ENCODE measurements around the gene PRKD1. TPM values are rescaled to one million over a fixed set of nuclear protein-coding genes. Genes with fewer than 3 reads are reported as not detected.

The PRKD1 gene
- total RNA-seq, 3 donors from 2014 or later (not counting 1 experiment from before 2014, with no cell fraction given) = not detected

- Histone ChIP-seq H3K27ac (ENCODE audit: low read length) (no peak overlapping the region), H3K9me3 (ENCODE audit: control insufficient read depth, insufficient read depth, low read length) (peaks cover 24% of the 10 kb centered on the region), H3K36me3 (ENCODE audit: control insufficient read depth, insufficient read depth, low read length) (no peaks in the 10 kb centered on the region), H3K27me3 (ENCODE audit: control insufficient read depth, insufficient read depth, low read length) (no peaks in the 10 kb centered on the region), H3K4me1 (ENCODE audit: control insufficient read depth, insufficient read depth, low read length) (no peaks in the 10 kb centered on the region), H3K4me3 (ENCODE audit: low read length) (no peak overlapping the region)
- no peak for ATAC-seq
- no peaks in the 10 kb centered on the region for H3K4me1 Mint-ChIP-seq
- H3K36me3 Mint-ChIP-seq = peaks cover 16% of the 10 kb centered on the region
- peaks cover 20 to 26% of the 10 kb centered on the region in 2 donors for H3K9me3 Mint-ChIP-seq
- TF ChIP-seq, protein P1, sequence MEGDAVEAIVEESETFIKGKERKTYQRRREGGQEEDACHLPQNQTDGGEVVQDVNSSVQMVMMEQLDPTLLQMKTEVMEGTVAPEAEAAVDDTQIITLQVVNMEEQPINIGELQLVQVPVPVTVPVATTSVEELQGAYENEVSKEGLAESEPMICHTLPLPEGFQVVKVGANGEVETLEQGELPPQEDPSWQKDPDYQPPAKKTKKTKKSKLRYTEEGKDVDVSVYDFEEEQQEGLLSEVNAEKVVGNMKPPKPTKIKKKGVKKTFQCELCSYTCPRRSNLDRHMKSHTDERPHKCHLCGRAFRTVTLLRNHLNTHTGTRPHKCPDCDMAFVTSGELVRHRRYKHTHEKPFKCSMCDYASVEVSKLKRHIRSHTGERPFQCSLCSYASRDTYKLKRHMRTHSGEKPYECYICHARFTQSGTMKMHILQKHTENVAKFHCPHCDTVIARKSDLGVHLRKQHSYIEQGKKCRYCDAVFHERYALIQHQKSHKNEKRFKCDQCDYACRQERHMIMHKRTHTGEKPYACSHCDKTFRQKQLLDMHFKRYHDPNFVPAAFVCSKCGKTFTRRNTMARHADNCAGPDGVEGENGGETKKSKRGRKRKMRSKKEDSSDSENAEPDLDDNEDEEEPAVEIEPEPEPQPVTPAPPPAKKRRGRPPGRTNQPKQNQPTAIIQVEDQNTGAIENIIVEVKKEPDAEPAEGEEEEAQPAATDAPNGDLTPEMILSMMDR (IDR thresholded peaks at IDR 0.05) = no peak
- no peak overlapping the region for H3K27ac Mint-ChIP-seq
- intact Hi-C loops (cut with micrococcal nuclease) = no loop called here
- whole genome bisulfite sequencing (ENCODE audit: insufficient coverage) = 100% methylated on average over 2 of the region's 2 CpGs
- no peak for DNase-seq
- H3K27me3 Mint-ChIP-seq (ENCODE audit: low read depth in 2 of 2) = no peaks in the 10 kb centered on the region
- no peak overlapping the region for H3K4me3 Mint-ChIP-seq
These were observed 88.9 kb downstream of the PRKD1 start for GRCh38 chr14:29838752-29839151.

DNA sequence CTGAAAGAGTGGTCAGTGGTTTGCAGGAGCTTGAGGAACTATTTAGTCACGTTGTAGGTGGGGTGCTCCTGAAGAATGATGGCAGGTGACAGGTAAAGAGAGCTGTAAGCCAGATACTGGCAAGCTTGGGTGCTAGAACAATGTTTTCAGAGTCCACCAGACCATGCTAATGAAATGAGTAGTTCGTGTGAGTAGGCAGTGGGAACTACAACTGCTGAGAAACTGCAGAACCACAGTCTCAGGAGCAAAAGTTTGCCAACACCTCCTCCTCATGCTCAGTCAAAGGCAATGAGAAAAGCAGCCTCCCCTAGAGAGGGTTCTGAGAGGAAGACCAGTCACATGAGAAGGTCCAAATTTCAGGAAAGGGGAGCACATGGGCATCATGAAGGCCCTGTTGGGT is 91.3 kb downstream of the PRKD1 start:
- H3K9me3 Mint-ChIP-seq = peaks cover 20 to 21% of the 10 kb centered on the region in 2 donors
- no peak overlapping the region for H3K27ac Mint-ChIP-seq
- H3K4me1 Mint-ChIP-seq = no peaks in the 10 kb centered on the region
- H3K36me3 Mint-ChIP-seq = peaks cover 16% of the 10 kb centered on the region
- TF ChIP-seq, protein P1 (IDR thresholded peaks at IDR 0.05) = no peak
- ATAC-seq (no peak), DNase-seq (no peak)
- Histone ChIP-seq H3K27ac (ENCODE audit: low read length) (no peak overlapping the region), H3K27me3 (ENCODE audit: control insufficient read depth, insufficient read depth, low read length) (no peaks in the 10 kb centered on the region), H3K4me3 (ENCODE audit: low read length) (no peak overlapping the region), H3K4me1 (ENCODE audit: control insufficient read depth, insufficient read depth, low read length) (no peaks in the 10 kb centered on the region), H3K36me3 (ENCODE audit: control insufficient read depth, insufficient read depth, low read length) (no peaks in the 10 kb centered on the region), H3K9me3 (ENCODE audit: control insufficient read depth, insufficient read depth, low read length) (peaks cover 24% of the 10 kb centered on the region)
- no peak overlapping the region for H3K4me3 Mint-ChIP-seq
- 42% methylated on average over 2 of the region's 2 CpGs for WGBS (ENCODE audit: insufficient coverage)
- intact Hi-C loops (cut with micrococcal nuclease) = no loop called here
- no peaks in the 10 kb centered on the region for H3K27me3 Mint-ChIP-seq (ENCODE audit: low read depth in 2 of 2)

DNA sequence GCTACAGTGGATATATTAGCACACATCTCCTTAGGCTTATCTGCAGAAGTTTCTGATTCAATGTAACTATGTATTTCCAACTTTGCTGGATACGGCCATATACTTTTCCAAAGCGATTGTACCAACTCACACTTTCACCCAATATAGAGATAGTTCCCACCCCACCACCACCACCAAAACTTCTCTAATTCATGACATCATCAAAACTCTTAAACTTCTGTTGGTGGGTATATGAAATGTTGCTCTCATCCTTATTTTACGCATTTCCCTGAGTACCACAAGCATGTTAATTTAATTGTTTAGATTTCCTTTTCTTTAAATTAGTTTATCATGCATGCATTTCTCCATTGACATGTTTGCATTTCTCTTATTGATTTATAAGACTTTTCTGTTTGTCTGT is 95.6 kb downstream of the PRKD1 start:
- Histone ChIP-seq H3K27me3 (ENCODE audit: control insufficient read depth, insufficient read depth, low read length) (no peaks in the 10 kb centered on the region), H3K4me3 (ENCODE audit: low read length) (no peak overlapping the region), H3K4me1 (ENCODE audit: control insufficient read depth, insufficient read depth, low read length) (no peaks in the 10 kb centered on the region), H3K9me3 (ENCODE audit: control insufficient read depth, insufficient read depth, low read length) (peaks cover 7% of the 10 kb centered on the region), H3K36me3 (ENCODE audit: control insufficient read depth, insufficient read depth, low read length) (no peaks in the 10 kb centered on the region), H3K27ac (ENCODE audit: low read length) (no peak overlapping the region)
- TF ChIP-seq, protein P1 (IDR thresholded peaks at IDR 0.05) = no peak
- H3K36me3 Mint-ChIP-seq = peaks cover 8% of the 10 kb centered on the region
- no peak overlapping the region for H3K4me3 Mint-ChIP-seq
- H3K27me3 Mint-ChIP-seq (ENCODE audit: low read depth in 2 of 2) = no peaks in the 10 kb centered on the region
- H3K27ac Mint-ChIP-seq = no peak overlapping the region
- DNase-seq (no peak), ATAC-seq (no peak)
- WGBS (ENCODE audit: insufficient coverage) = 89% methylated on average over 2 of the region's 3 CpGs
- no peaks in the 10 kb centered on the region for H3K4me1 Mint-ChIP-seq
- intact Hi-C loops (cut with micrococcal nuclease) = no loop called here
- peaks cover 10 to 16% of the 10 kb centered on the region in 2 donors for H3K9me3 Mint-ChIP-seq

DNA sequence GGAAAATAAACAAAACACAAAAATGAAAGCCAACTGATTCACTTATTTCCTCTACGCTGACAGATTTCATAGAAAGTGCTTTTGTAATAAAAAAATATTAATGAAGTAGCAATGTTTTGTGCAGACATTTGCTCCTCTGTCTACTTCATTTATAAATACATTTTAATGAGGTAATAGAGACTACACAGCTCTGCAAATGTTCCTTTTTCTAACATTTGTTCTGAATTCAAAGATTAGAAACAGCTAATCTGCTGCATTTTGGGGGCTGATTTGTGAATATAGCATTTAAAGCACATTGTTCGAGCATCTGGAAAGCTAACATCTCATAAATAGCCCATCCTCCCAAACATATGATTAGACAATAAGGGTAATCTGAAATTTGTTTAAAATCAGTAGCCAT is 97.8 kb downstream of the PRKD1 start:
- H3K27ac ChIP-seq (ENCODE audit: low read length) = no peak overlapping the region
- no peak for ATAC-seq
- H3K4me3 Mint-ChIP-seq = no peak overlapping the region
- no CpG with 5 or more reads among the region's 2 CpGs for WGBS (ENCODE audit: insufficient coverage)
- no peaks in the 10 kb centered on the region for H3K36me3 ChIP-seq (ENCODE audit: control insufficient read depth, insufficient read depth, low read length)
- H3K27me3 Mint-ChIP-seq (ENCODE audit: low read depth in 2 of 2) = no peaks in the 10 kb centered on the region
- no peaks in the 10 kb centered on the region for H3K27me3 ChIP-seq (ENCODE audit: control insufficient read depth, insufficient read depth, low read length)
- TF ChIP-seq, protein P1 (IDR thresholded peaks at IDR 0.05) = no peak
- no peaks in the 10 kb centered on the region for H3K36me3 Mint-ChIP-seq
- no peak overlapping the region for H3K27ac Mint-ChIP-seq
- no peaks in the 10 kb centered on the region for H3K4me1 ChIP-seq (ENCODE audit: control insufficient read depth, insufficient read depth, low read length)
- no peaks in the 10 kb centered on the region for H3K4me1 Mint-ChIP-seq
- no peak overlapping the region for H3K4me3 ChIP-seq (ENCODE audit: low read length)
- DNase-seq = no peak
- intact Hi-C loops (cut with micrococcal nuclease) = no loop called here
- H3K9me3 Mint-ChIP-seq = peaks cover 6 to 14% of the 10 kb centered on the region in 2 donors
- H3K9me3 ChIP-seq (ENCODE audit: control insufficient read depth, insufficient read depth, low read length) = no peaks in the 10 kb centered on the region
